Measurements from ENCODE around the gene KIF13A. TPM values are rescaled to one million over a fixed set of nuclear protein-coding genes. Genes with fewer than 3 reads are reported as not detected.

The KIF13A gene
- total RNA-seq (ENCODE audit: low replicate concordance) = 26.0 and 29.0 TPM in 2 replicates

- Mint-ChIP-seq H3K4me3 (peak within 1 kb of the TSS; percentile 99), H3K4me1 (peaks cover 31% of the 10 kb centered on the region), H3K27me3 (ENCODE audit: insufficient read depth, low read depth) (peaks cover 5% of the 10 kb centered on the region), H3K27ac (peak within 1 kb of the TSS; percentile 99), H3K36me3 (peaks cover 7% of the 10 kb centered on the region), H3K9me3 (peaks cover 2% of the 10 kb centered on the region)
- Histone ChIP-seq H2AFZ (replicated peaks) (peak within 1 kb of the TSS; percentile 98), H3K4me3 (peak within 1 kb of the TSS; percentile 98), H4K20me1 (ENCODE audit: low read depth) (peaks cover 26% of the 10 kb centered on the region), H3K36me3 (no peaks in the 10 kb centered on the region), H3K27me3 (peaks cover 6% of the 10 kb centered on the region), H3K79me2 (ENCODE audit: low read depth) (peaks cover 38% of the 10 kb centered on the region), H3K4me2 (peak within 1 kb of the TSS; percentile 82), H3K9me3 (ENCODE audit: low read depth) (no peaks in the 10 kb centered on the region), H3F3A (ENCODE audit: low read depth) (peaks cover 13% of the 10 kb centered on the region), H3K4me1 (peaks cover 10% of the 10 kb centered on the region), H3K27ac (peak within 1 kb of the TSS; percentile 55), H3K9ac (no peak within 1 kb of the TSS)
- TF ChIP-seq EZH2 (IDR thresholded peaks at IDR 0.05) (no peak), EZH2phosphoT487 (IDR thresholded peaks at IDR 0.05) (no peak), CTCF (IDR thresholded peaks at IDR 0.05) (no peak)
- DNase-seq (ENCODE audit: low spot score) = no peak
Measured at GRCh38 chr6:17987447-17987696, at the start of gene KIF13A. TSS of gene KIF13A (minus strand) at chr6:17987635. CDS start at chr6:17987463, 172 bp downstream.

GRCh38 chr6:18036781-18037180, 49.3 kb upstream of the KIF13A start:
- no peaks in the 10 kb centered on the region for H3F3A ChIP-seq (ENCODE audit: low read depth)
- no peaks in the 10 kb centered on the region for H3K27me3 Mint-ChIP-seq (ENCODE audit: insufficient read depth, low read depth)
- no peak overlapping the region for H3K4me3 ChIP-seq
- no peaks in the 10 kb centered on the region for H3K9me3 Mint-ChIP-seq
- no peak overlapping the region for H3K4me2 ChIP-seq
- no peaks in the 10 kb centered on the region for H3K36me3 ChIP-seq
- no peaks in the 10 kb centered on the region for H3K79me2 ChIP-seq (ENCODE audit: low read depth)
- no peak overlapping the region for H3K27ac ChIP-seq
- H3K27me3 ChIP-seq = no peaks in the 10 kb centered on the region
- H3K4me1 ChIP-seq = no peaks in the 10 kb centered on the region
- no peak overlapping the region for H3K9ac ChIP-seq
- H3K27ac Mint-ChIP-seq = no peak overlapping the region
- H3K4me1 Mint-ChIP-seq = no peaks in the 10 kb centered on the region
- no peaks in the 10 kb centered on the region for H3K9me3 ChIP-seq (ENCODE audit: low read depth)
- H4K20me1 ChIP-seq (ENCODE audit: low read depth) = no peaks in the 10 kb centered on the region
- no peak for TF ChIP-seq CTCF (IDR thresholded peaks at IDR 0.05)
- TF ChIP-seq EZH2 (IDR thresholded peaks at IDR 0.05) = no peak
- no peak for TF ChIP-seq EZH2phosphoT487 (IDR thresholded peaks at IDR 0.05)
- no peaks in the 10 kb centered on the region for H3K36me3 Mint-ChIP-seq
- no peak for DNase-seq (ENCODE audit: low spot score)
- H3K4me3 Mint-ChIP-seq = no peak overlapping the region
- H2AFZ ChIP-seq (replicated peaks) = no peak overlapping the region

- H3K27ac Mint-ChIP-seq = no peak overlapping the region
- no peaks in the 10 kb centered on the region for H3K36me3 Mint-ChIP-seq
- no peaks in the 10 kb centered on the region for H3K9me3 Mint-ChIP-seq
- H4K20me1 ChIP-seq (ENCODE audit: low read depth) = no peaks in the 10 kb centered on the region
- no peaks in the 10 kb centered on the region for H3K4me1 ChIP-seq
- no peaks in the 10 kb centered on the region for H3K9me3 ChIP-seq (ENCODE audit: low read depth)
- H3K27me3 ChIP-seq = no peaks in the 10 kb centered on the region
- TF ChIP-seq CTCF (IDR thresholded peaks at IDR 0.05) = no peak
- TF ChIP-seq EZH2 (IDR thresholded peaks at IDR 0.05) = no peak
- no peak overlapping the region for H3K4me2 ChIP-seq
- H3K4me3 Mint-ChIP-seq = no peak overlapping the region
- no peak overlapping the region for H3K9ac ChIP-seq
- H2AFZ ChIP-seq (replicated peaks) = no peak overlapping the region
- DNase-seq (ENCODE audit: low spot score) = no peak
- no peaks in the 10 kb centered on the region for H3F3A ChIP-seq (ENCODE audit: low read depth)
- no peaks in the 10 kb centered on the region for H3K36me3 ChIP-seq
- no peaks in the 10 kb centered on the region for H3K79me2 ChIP-seq (ENCODE audit: low read depth)
- H3K4me1 Mint-ChIP-seq = no peaks in the 10 kb centered on the region
- no peak overlapping the region for H3K27ac ChIP-seq
- H3K4me3 ChIP-seq = no peak overlapping the region
- no peaks in the 10 kb centered on the region for H3K27me3 Mint-ChIP-seq (ENCODE audit: insufficient read depth, low read depth)
Measured at GRCh38 chr6:18035330-18035854, 48.0 kb upstream of the KIF13A start.
